GM12878 (cell line): ENCODE data around the gene NPB. TPM values are rescaled to one million over a fixed set of nuclear protein-coding genes. Genes with fewer than 3 reads are reported as not detected.

ENCODE experiments used
- ATF3 ChIP-seq: IDR thresholded peaks from 2 replicates; pipeline ENCODE4 v1.6.1; 2011; ENCODE audit warnings: low read depth, mild to moderate bottlenecking, low read length, moderate library complexity, borderline replicate concordance; ENCODE audit errors: extremely low read depth
- BCLAF1 ChIP-seq: fragments of 450-650 bp; IDR thresholded peaks from 2 replicates; pipeline ENCODE4 v1.6.1; 2017; ENCODE audit warnings: antibody characterized with exemption, mild to moderate bottlenecking, moderate library complexity
- BMI1 ChIP-seq: fragments of 450-650 bp; IDR thresholded peaks from 2 replicates; pipeline ENCODE4 v1.6.1; 2016; ENCODE audit warnings: mild to moderate bottlenecking, moderate library complexity, borderline replicate concordance
- CBX3 ChIP-seq: fragments of 200-600 bp; sonication (generic); IDR thresholded peaks from 2 replicates; pipeline ENCODE4 v1.6.1; 2016; ENCODE audit warnings: low read depth, borderline replicate concordance
- CHD4 ChIP-seq: fragments of 200-600 bp; sonication (generic); IDR thresholded peaks from 2 replicates; pipeline ENCODE4 v1.6.1; 2016; ENCODE audit warnings: mild to moderate bottlenecking
- CREB1 ChIP-seq: IDR thresholded peaks from 2 replicates; pipeline ENCODE4 v1.6.1; 2012; ENCODE audit warnings: low read depth, mild to moderate bottlenecking, inconsistent platforms
- CUX1 ChIP-seq: IDR thresholded peaks from 2 replicates; pipeline ENCODE4 v1.6.1; 2012; ENCODE audit warnings: improper control_type of control experiment, low read depth, low read length; ENCODE audit not compliant: insufficient replicate concordance
- ESRRA ChIP-seq: IDR thresholded peaks from 2 replicates; pipeline ENCODE4 v1.6.1; 2012; ENCODE audit warnings: mild to moderate bottlenecking, low read length, improper control_type of control experiment
- FOXM1 ChIP-seq: IDR thresholded peaks from 2 replicates; pipeline ENCODE4 v1.6.1; 2012; ENCODE audit warnings: low read depth, mild to moderate bottlenecking, inconsistent platforms, low read length, moderate library complexity
- IRF4 ChIP-seq: IDR thresholded peaks from 2 replicates; pipeline ENCODE4 v1.6.1; 2011; ENCODE audit warnings: low read depth, low read length
- JUNB ChIP-seq: IDR thresholded peaks from 2 replicates; pipeline ENCODE4 v1.6.1; 2016; ENCODE audit warnings: antibody characterized with exemption, mild to moderate bottlenecking
- MLLT1 ChIP-seq: fragments of 450-650 bp; IDR thresholded peaks from 2 replicates; pipeline ENCODE4 v1.6.1; 2016; ENCODE audit warnings: mild to moderate bottlenecking
- NFIC ChIP-seq: IDR thresholded peaks from 2 replicates; pipeline ENCODE4 v1.6.1; 2012; ENCODE audit warnings: low read depth, mild to moderate bottlenecking, inconsistent platforms, low read length, moderate library complexity
- NR2F1 ChIP-seq: fragments of 450-650 bp; conservative IDR thresholded peaks from 2 replicates; pipeline ENCODE4 v1.6.1; 2017; ENCODE audit warnings: mild to moderate bottlenecking
- POU2F2 ChIP-seq: IDR thresholded peaks from 3 replicates; pipeline ENCODE4 v1.6.1; 2011; ENCODE audit warnings: low read depth, mild to moderate bottlenecking, low read length, borderline replicate concordance
- SRF ChIP-seq, 2 experiments: IDR thresholded peaks; 2 replicates each; pipeline ENCODE4 v1.6.1; 2011; ENCODE audit warnings: low read depth in 2 of 2, low read length in 2 of 2, mild to moderate bottlenecking in 1 of 2, moderate library complexity in 1 of 2
- USF2 ChIP-seq: IDR thresholded peaks from 2 replicates; pipeline ENCODE4 v1.6.1; 2011; ENCODE audit warnings: low read depth, low read length, improper control_type of control experiment, borderline replicate concordance
- ZNF207 ChIP-seq: fragments of 450-650 bp; IDR thresholded peaks from 2 replicates; pipeline ENCODE4 v1.6.1; 2014; ENCODE audit warnings: antibody characterized with exemption, mild to moderate bottlenecking, borderline replicate concordance
- ZNF24 ChIP-seq: fragments of 450-650 bp; IDR thresholded peaks from 2 replicates; pipeline ENCODE4 v1.6.1; 2017; ENCODE audit warnings: antibody characterized with exemption, mild to moderate bottlenecking
- polyA plus RNA-seq, 11 experiments: library from polyadenylated mRNA; depleted of rRNA in 4 of 11; unstranded in 6 of 11; stranded (reverse) in 5 of 11; fragments of >200 nt; fragmentation: Nextera tagmentation in 4 of 11; fragmentation: Illumina TruSeq in 1 of 11; extraction: Ambion mirVana in 4 of 11; extraction: Trizol in 1 of 11; gene quantifications; 1 replicate in 1 of 11; 2 replicates in 10 of 11; pipeline versions ENCODE4 v1.2.1 to v1.2.3, GENCODE V29; 2011 to 2016; ENCODE audit warnings: inconsistent platforms in 2 of 11, missing spikeins in 2 of 11, low read depth in 1 of 11
- total RNA-seq, 4 experiments: library from RNA; depleted of rRNA in 3 of 4; stranded (reverse); fragments of >200 nt in 3 of 4; fragmentation: Illumina TruSeq in 1 of 4; extraction: Trizol in 1 of 4; gene quantifications; 2 replicates each; pipeline versions ENCODE4 v1.2.1 to v1.2.3, GENCODE V29; 2013 to 2021

The NPB gene
- total and polyA plus RNA-seq, 10 of the 15 experiments (the other 5 are each of a cell fraction or from before 2014, with no cell fraction given): 0.03 to 0.40 (median 0.15) TPM; not detected in 2

GRCh38 chr17:81871387-81872230 is 30.4 kb upstream of the NPB start (continued):
- 0 out of 2 replicates have a peak, but pooled peaks have one; percentile 68 for TF ChIP-seq BCLAF1
- TF ChIP-seq ZNF207: peak; percentile 94
- no peak for TF ChIP-seq IRF4
- peak; percentile 36; the same call in 1 of the 2 replicates for TF ChIP-seq USF2
- TF ChIP-seq BMI1: no peak
- no peak for TF ChIP-seq CUX1
- TF ChIP-seq ATF3: peak; percentile 70; the same call in 1 of the 2 replicates
- TF ChIP-seq CBX3: no peak
- no peak for TF ChIP-seq FOXM1
- TF ChIP-seq POU2F2: peak; percentile 26; the same call in 1 of the 3 replicates
- no peak for TF ChIP-seq ESRRA
- no peak for TF ChIP-seq SRF (IDR thresholded peaks at IDR 0.05; ENCODE audit: low read depth in 2 of 2, low read length in 2 of 2)
- no peak; the same call in 1 of the 2 replicates for TF ChIP-seq CHD4
- TF ChIP-seq JUNB: no peak
- peak; percentile 92 for TF ChIP-seq NR2F1
- TF ChIP-seq CREB1: peak; percentile 85; the same call in 1 of the 2 replicates
- TF ChIP-seq ZNF24: peak; percentile 52; the same call in 1 of the 2 replicates
- TF ChIP-seq MLLT1: no peak
- TF ChIP-seq NFIC: no peak
